GM21723 (cell line): Measurements from ENCODE around the gene SPECC1.
"Not testable (repeated sequence)": the region's sequence is repeated elsewhere in the genome, so short reads cannot be mapped to it uniquely, and the experiment has no call there.

Source experiments
- ATAC-seq: cut with Tn5 transposase; IDR thresholded peaks from one replicate; pipeline ENCODE4 v1.9.1; 2021; ENCODE audit warnings: mild to moderate bottlenecking, moderate library complexity; ENCODE audit not compliant: unreplicated experiment

Gene SPECC1

DNA sequence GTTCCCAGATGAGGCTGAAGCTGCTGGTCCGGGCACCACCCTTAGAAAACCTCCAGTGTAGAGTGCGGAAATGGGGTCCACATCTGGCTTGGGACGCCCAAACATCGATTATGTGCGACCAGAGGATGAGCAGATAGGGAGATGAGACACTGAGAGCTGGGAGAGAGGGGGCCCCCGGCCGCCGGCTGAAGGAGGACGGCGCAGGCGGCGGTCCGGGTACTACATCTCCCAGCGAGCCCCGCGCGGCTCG, 182 bp upstream of the SPECC1 start:
- no peak for ATAC-seq

GRCh38 chr17:20010099-20010863, 1.1 kb downstream of the SPECC1 start:
- ATAC-seq = no peak

DNA sequence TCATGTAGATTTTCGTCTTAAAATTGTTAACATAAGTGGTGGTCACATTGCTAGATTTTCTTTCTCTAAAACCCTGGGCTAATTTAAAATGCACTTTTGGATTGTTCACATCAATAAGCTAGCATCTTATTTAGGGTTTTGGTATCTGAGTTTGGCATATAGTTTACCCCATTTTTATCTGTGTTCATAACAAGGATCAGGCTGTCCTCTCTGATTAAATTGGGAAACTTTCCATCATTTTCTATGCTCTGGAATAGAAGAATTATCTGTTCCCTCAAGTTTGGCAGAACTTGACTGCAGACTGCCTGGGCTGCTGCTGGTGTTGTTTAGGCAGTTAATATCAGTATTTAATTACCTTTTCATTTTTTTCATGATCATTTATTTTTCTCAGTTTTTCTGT, 1.8 kb downstream of the SPECC1 start:
- ATAC-seq = no peak

DNA sequence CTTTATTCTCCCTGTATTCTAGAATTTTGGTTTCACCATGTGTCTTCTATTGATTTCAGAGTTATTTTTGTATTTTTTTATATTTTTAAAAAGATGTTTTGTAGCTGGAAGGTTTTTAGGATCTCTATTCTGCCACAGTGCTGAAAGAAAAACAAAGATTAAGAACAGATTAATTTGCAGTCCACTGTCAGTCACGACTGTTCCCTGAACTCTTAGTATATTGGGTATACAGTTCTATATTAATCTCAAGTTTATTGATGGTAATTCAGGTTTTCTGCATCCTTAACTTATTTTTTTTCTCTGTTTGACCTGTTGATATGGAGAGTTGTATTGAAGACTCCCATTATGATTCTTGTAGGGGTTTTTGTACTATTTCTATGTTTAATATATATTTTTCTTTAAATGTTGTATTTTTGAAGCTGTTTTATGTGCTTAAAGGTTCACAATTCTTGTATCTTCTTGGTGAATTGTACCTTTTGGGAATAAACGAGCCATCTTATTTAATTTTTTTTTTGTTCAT, 2.9 kb downstream of the SPECC1 start:
- ATAC-seq = no peak

GRCh38 chr17:20016475-20016992, 7.4 kb downstream of the SPECC1 start:
- not testable (repeated sequence) for ATAC-seq

DNA sequence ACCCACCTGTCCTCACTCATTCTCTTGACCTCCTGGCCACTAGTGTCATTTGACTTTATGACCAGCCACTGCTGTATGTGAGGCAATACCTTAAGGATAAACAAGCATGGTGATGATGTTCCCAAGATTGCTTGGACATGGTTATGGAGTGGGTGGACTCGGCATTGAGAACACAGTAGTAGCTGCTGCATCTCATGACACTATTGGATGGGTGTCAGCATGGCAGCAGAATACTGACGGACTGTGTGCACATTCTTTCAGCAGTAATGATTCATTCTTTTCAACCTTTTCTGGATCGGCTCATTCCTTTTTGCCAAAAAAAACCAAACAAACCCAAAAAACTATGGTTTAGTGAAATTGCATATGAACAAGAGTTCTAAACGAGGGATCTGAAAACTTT, 13.5 kb downstream of the SPECC1 start:
- ATAC-seq = no peak

DNA sequence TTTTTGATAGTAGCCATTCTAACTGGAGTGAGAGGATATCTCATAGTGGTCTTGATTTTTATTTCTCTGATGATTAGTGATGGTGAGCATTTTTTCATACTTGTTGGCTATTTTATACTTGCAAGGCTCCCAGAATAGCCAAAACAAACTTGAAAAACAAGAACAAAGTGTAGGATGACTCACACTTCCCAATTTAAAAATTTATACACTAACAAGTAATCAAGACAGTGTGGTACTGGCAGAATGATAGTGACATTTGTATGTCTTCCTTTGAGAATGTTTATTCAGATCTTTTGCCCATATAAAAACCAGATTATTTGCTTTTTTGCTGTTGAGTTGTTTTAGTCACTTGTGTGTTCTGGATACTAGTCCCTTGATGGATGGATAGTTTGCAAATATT, 17.8 kb downstream of the SPECC1 start:
- no peak for ATAC-seq

GRCh38 chr17:20028443-20028842, 19.3 kb downstream of the SPECC1 start:
- ATAC-seq = no peak

- ATAC-seq = no peak
These were observed 23.5 kb downstream of the SPECC1 start for GRCh38 chr17:20032636-20033035.

DNA sequence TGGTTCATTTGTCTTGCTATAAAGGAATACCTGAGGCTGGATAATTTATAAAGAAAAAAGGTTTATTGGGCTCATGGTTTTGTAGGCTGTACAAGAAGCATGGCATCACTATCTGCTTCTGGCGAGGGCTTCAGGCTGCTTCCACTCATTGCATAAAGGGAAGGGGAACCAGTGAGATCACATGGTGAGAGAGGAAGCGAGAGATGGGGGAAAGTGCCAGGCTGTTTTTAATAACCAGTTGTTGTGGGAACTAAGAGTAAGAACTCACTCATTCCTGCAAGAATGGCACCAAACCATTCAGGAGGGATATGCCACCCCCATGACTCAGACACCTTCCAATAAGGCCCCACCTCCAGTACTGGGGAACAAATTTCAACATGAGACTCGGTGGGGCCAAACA, 24.3 kb downstream of the SPECC1 start:
- ATAC-seq = no peak

DNA sequence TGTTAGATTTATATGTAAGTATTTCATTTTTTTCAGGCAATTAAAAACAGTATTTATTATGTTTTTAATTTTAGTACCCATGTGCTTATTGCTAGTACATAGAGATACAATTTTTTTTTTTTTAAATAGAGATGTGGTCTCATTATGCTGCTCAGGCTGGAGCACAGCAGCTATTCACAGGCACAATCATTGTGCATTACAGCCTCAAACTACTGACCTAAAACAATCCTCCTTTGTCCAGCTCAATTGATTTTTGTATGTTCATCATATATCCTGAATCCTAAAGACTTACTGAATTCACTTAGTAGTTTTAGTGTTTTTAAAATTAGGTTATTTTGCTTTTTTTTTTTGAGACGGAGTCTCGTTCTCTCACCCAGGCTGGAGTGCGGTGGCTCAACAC, 26.3 kb downstream of the SPECC1 start:
- ATAC-seq = no peak

GRCh38 chr17:20037286-20037685, 28.1 kb downstream of the SPECC1 start:
- ATAC-seq = not testable (repeated sequence)

DNA sequence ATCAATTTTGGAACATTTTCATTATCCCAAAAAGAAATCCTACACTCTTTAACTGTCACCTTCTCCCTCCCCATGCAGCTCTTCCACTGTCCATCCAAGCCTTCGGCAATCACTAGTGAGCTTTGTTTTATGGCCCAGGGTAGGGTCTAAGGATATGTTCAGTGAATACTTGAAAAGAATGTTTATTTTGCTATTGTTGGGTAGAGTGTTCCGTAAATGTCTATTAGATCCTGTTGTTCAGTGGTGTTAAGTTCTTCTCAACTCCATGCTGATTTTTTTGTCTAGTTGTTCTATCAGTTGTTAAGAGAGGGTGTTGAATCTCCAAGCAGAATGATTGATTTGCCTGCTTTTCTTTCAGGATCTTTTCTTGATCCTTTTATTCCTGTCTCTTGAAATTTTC, 29.9 kb downstream of the SPECC1 start:
- ATAC-seq = no peak

DNA sequence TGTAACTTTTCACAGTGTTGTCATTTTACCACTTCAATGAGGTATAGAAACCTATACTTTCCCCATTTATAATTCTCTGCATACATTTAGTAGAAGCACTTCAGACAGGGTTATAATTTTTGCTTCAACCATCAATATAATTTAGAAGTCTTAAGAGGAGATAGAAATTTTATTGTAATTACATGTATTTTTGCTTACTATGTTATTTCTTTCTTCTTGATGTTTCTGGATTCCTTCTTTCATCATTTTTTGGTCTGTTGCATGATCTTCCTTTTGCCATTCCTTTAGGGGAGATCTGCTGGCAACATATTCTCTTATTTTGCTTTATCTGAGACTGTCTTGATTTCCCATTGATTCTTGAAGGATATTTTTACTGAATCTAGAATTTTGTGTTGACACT, 31.1 kb downstream of the SPECC1 start:
- ATAC-seq = no peak

GRCh38 chr17:20043021-20043420, 33.9 kb downstream of the SPECC1 start:
- ATAC-seq = no peak

GRCh38 chr17:20045476-20045875, 36.3 kb downstream of the SPECC1 start:
- no peak for ATAC-seq

GRCh38 chr17:20046629-20047028, 37.5 kb downstream of the SPECC1 start:
- no peak for ATAC-seq

GRCh38 chr17:20051624-20052023, 42.5 kb downstream of the SPECC1 start:
- ATAC-seq = no peak

- ATAC-seq = no peak
These were observed 44.3 kb downstream of the SPECC1 start for GRCh38 chr17:20053361-20053964.

DNA sequence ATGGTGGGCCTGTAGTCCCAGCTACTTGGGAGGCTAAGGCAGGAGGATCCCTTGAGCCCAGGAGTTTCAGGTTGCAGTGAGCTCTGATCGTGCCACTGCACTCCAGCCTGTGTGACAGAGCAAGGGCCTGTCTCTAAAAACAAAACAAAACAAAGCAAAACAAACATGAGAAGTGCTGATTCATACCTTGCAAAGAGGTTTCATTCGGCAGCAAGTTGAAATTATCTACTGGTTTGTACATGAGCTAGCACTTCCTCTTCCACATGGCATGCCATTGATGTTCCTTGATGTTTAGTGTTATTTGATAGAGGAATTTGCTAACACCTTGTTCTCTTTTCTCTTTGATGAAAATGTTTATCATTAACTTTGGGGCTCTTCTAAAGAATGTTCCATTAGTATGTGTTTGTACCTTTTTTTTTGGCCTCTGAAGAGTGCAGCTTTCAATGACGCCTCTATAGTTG, 50.6 kb downstream of the SPECC1 start:
- peak; percentile 67 for ATAC-seq

- ATAC-seq = no peak
These were observed 54.8 kb downstream of the SPECC1 start for GRCh38 chr17:20063665-20064648.
